Neutrophil (primary cell): ENCODE results near the gene RAB9A.
"Not testable (repeated sequence)": the region's sequence is repeated elsewhere in the genome, so short reads cannot be mapped to it uniquely, and the experiment has no call there.

ENCODE experiments used
- H3K27ac ChIP-seq: fragments of 200-600 bp; sonication (generic); 2 replicates; pipeline ENCODE4 v1.5.1; 2016; ENCODE audit warnings: mild to moderate bottlenecking, moderate library complexity
- H3K27me3 ChIP-seq: fragments of 200-600 bp; sonication (generic); 2 replicates; pipeline ENCODE4 v1.6.0; 2016; ENCODE audit warnings: mild to moderate bottlenecking
- H3K36me3 ChIP-seq: fragments of 200-600 bp; sonication (generic); 2 replicates; pipeline ENCODE4 v1.5.1; 2017
- H3K4me1 ChIP-seq, 2 experiments: fragments of 200-600 bp in 1 of 2; sonication (generic) in 1 of 2; 1 replicate in 1 of 2; 2 replicates in 1 of 2; pipeline versions ENCODE4 v1.5.1 to v1.6.1; 2013 to 2016; ENCODE audit warnings: low read depth in 1 of 2, low read length in 1 of 2, mild to moderate bottlenecking in 1 of 2, moderate library complexity in 1 of 2; ENCODE audit not compliant: control insufficient read depth in 1 of 2, insufficient read depth in 1 of 2
- H3K4me3 ChIP-seq, 2 experiments: fragments of 200-600 bp in 1 of 2; sonication (generic) in 1 of 2; 1 replicate in 1 of 2; 2 replicates in 1 of 2; pipeline ENCODE4 v1.5.1; 2013 to 2016; ENCODE audit warnings: low read depth in 1 of 2, low read length in 1 of 2, mild to moderate bottlenecking in 1 of 2, moderate library complexity in 1 of 2
- H3K9me3 ChIP-seq: fragments of 200-600 bp; sonication (generic); 2 replicates; pipeline ENCODE4 v1.5.1; 2016
- TF ChIP-seq, protein P1 (sequence below): fragments of 200-600 bp; sonication (generic); IDR thresholded peaks from 2 replicates; pipeline ENCODE4 v1.5.1; 2016; ENCODE audit warnings: antibody characterized with exemption

The RAB9A gene

DNA sequence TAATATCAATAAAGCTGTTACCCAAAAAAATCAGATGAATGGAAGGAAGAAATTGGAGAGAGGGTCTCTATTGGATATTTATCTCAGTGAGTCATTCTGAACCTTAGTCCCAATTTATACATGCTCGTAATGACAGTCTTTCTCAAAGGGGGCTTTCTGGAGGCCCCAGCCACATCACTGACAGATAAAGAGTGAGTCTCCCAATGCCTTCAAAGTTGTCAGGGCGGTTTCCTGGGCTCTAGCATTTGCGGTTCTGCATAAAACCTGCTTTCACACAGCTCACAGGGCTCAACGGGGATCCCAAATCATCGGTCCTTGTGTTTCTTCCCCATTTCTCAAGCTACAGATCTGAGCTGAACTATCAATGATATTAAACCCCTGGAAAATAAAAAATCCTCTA, 18.7 kb upstream of the RAB9A start:
- H3K36me3 ChIP-seq, result no peaks in the 10 kb centered on the region
- H3K9me3 ChIP-seq, result no peaks in the 10 kb centered on the region
- no peaks in the 10 kb centered on the region for H3K27me3 ChIP-seq
- TF ChIP-seq, protein P1, sequence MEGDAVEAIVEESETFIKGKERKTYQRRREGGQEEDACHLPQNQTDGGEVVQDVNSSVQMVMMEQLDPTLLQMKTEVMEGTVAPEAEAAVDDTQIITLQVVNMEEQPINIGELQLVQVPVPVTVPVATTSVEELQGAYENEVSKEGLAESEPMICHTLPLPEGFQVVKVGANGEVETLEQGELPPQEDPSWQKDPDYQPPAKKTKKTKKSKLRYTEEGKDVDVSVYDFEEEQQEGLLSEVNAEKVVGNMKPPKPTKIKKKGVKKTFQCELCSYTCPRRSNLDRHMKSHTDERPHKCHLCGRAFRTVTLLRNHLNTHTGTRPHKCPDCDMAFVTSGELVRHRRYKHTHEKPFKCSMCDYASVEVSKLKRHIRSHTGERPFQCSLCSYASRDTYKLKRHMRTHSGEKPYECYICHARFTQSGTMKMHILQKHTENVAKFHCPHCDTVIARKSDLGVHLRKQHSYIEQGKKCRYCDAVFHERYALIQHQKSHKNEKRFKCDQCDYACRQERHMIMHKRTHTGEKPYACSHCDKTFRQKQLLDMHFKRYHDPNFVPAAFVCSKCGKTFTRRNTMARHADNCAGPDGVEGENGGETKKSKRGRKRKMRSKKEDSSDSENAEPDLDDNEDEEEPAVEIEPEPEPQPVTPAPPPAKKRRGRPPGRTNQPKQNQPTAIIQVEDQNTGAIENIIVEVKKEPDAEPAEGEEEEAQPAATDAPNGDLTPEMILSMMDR, result no peak
- no peak overlapping the region for H3K4me3 ChIP-seq
- H3K27ac ChIP-seq, result no peak overlapping the region
- no peaks in the 10 kb centered on the region for H3K4me1 ChIP-seq

DNA sequence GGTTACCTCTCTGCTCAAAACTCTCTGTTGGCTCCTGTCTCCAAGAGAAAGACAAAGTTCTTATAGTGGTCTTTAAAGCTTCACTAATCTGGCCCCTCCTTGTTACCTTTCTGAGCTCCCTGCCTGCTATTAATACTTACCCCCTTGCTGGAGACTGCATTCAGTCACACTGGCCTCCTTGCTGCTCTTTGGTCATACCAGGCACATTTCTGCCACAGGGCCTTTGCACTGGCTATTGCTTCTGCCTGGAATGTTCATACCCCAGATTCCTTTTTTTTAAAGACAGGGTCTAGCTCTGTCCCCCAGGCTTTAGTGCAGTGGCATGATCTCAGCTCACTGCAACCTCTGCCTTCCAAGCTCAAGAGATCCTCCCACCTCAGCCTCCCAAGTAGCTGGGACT, 15.9 kb upstream of the RAB9A start:
- Histone ChIP-seq H3K27ac (no peak overlapping the region), H3K9me3 (no peaks in the 10 kb centered on the region), H3K36me3 (no peaks in the 10 kb centered on the region), H3K4me1 (no peaks in the 10 kb centered on the region), H3K4me3 (no peak overlapping the region), H3K27me3 (no peaks in the 10 kb centered on the region)
- TF ChIP-seq, protein P1, result no peak

DNA sequence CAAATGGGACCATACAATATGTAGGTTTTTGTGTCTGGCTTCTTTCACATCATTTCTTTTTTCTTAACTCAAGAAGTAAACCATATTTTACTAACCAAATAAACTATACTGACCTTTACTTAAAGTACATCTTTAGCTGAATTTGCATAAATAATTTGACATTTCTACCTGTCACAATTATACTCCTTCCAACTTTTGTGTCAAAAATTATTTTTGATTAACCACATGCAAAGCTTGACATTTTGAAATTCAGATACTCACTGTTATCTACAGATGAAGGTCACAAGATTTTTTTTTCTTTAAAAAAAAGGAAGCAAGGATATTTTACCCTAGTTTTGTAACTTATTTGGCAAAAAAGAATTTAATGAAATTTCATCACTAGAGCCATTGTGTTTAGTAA, 12.0 kb upstream of the RAB9A start:
- Histone ChIP-seq H3K36me3 (no peaks in the 10 kb centered on the region), H3K4me1 (no peaks in the 10 kb centered on the region), H3K9me3 (no peaks in the 10 kb centered on the region), H3K4me3 (no peak overlapping the region), H3K27me3 (no peaks in the 10 kb centered on the region), H3K27ac (no peak overlapping the region)
- TF ChIP-seq, protein P1, result no peak

DNA sequence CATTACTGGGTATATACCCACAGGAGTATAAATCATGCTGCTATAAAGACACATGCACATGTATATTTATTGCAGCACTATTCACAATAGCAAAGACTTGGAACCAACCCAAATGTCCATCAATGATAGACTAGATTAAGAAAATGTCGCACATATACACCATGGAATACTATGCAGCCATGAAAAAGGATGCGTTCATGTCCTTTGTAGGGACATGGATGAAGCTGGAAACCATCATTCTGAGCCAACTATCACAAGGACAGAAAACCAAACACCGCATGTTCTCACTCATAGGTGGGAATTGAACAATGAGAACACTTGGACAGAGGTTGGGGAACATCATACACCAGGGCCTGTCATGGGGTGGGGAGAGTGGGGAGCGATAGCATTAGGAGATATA, 9.2 kb upstream of the RAB9A start:
- not testable (repeated sequence) for H3K27me3 ChIP-seq, H3K4me3 ChIP-seq, H3K27ac ChIP-seq, H3K9me3 ChIP-seq, H3K36me3 ChIP-seq, H3K4me1 ChIP-seq

DNA sequence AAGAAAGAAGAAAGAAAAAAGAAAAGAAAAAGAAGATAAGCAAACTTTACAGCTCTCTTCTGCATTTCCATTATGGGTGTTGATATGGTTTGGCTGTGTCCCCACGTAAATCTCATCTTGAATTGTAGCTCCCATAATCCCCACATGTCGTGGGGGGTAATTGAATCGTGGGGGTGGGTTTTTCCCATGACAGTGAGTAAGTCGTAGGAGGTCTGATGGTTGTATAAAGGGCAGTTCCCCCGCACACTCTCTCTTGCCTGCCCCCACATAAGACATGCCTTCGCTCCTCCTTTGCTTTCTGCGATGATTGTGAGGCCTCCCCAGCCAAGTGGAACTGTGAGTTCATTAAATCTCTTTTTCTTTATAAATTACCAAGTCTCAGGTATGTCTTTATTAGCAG, 7.3 kb upstream of the RAB9A start:
- Histone ChIP-seq H3K27ac (no peak overlapping the region), H3K27me3 (no peaks in the 10 kb centered on the region), H3K4me1 (no peaks in the 10 kb centered on the region), H3K36me3 (no peaks in the 10 kb centered on the region), H3K4me3 (no peak overlapping the region), H3K9me3 (no peaks in the 10 kb centered on the region)
- TF ChIP-seq, protein P1, result no peak

DNA sequence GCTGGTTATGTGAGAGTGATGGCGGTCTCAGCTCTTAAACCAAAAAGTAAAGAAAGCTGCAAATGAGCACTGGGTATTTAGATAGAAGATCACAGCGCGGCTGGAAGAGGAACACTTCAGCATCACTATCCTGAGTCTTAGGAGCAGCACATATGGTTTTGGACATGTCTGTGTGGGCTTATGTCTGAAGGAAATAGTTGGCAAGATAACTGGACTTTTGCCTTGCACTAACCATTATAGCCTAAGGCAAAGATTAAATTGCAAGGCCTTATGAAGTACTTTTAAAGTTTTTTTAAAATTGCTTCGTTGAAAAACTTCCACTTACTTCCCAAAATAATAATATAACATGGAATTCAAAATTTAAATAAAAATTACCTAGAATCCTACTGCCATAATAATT, 4.6 kb upstream of the RAB9A start:
- H3K36me3 ChIP-seq, result no peaks in the 10 kb centered on the region
- peaks cover 0 to 8% of the 10 kb centered on the region in 2 experiments for H3K4me1 ChIP-seq
- H3K27me3 ChIP-seq, result no peaks in the 10 kb centered on the region
- TF ChIP-seq, protein P1, result no peak
- H3K4me3 ChIP-seq, result no peak overlapping the region
- no peak overlapping the region for H3K27ac ChIP-seq
- no peaks in the 10 kb centered on the region for H3K9me3 ChIP-seq
